ENCODE results near the gene GFRA1. TPM values are rescaled to one million over a fixed set of nuclear protein-coding genes. Genes with fewer than 3 reads are reported as not detected.

GFRA1 gene
- total RNA-seq, 1 donor from 2014 or later: 14.0 TPM

- no peak overlapping the region for H2AFZ ChIP-seq (replicated peaks)
- H3K4me1 ChIP-seq: no peaks in the 10 kb centered on the region
- no peak overlapping the region for H3K4me2 ChIP-seq
- no peak overlapping the region for H3K9ac ChIP-seq
- no peaks in the 10 kb centered on the region for H3F3A ChIP-seq (ENCODE audit: low read depth)
- no peaks in the 10 kb centered on the region for H3K79me2 ChIP-seq (ENCODE audit: low read depth)
- no peak for TF ChIP-seq EZH2phosphoT487 (IDR thresholded peaks at IDR 0.05)
- no peak for TF ChIP-seq EZH2 (IDR thresholded peaks at IDR 0.05)
- H3K36me3 ChIP-seq: no peaks in the 10 kb centered on the region
- H3K9me3 Mint-ChIP-seq: no peaks in the 10 kb centered on the region
- no peaks in the 10 kb centered on the region for H4K20me1 ChIP-seq (ENCODE audit: low read depth)
- no peak overlapping the region for H3K27ac Mint-ChIP-seq
- H3K9me3 ChIP-seq (ENCODE audit: low read depth): no peaks in the 10 kb centered on the region
- H3K4me1 Mint-ChIP-seq: peaks cover 7% of the 10 kb centered on the region
- H3K27me3 ChIP-seq: no peaks in the 10 kb centered on the region
- no peak overlapping the region for H3K4me3 Mint-ChIP-seq
- H3K27ac ChIP-seq: no peak overlapping the region
- H3K4me3 ChIP-seq: no peak overlapping the region
- H3K27me3 Mint-ChIP-seq (ENCODE audit: insufficient read depth, low read depth): peaks cover 4% of the 10 kb centered on the region
- no peaks in the 10 kb centered on the region for H3K36me3 Mint-ChIP-seq
- DNase-seq (ENCODE audit: low spot score): no peak
These were observed 133.1 kb downstream of the GFRA1 start for GRCh38 chr10:116139886-116140285.

- Histone ChIP-seq H3K79me2 (ENCODE audit: low read depth) (no peaks in the 10 kb centered on the region), H4K20me1 (ENCODE audit: low read depth) (no peaks in the 10 kb centered on the region), H3K36me3 (no peaks in the 10 kb centered on the region), H2AFZ (replicated peaks) (no peak overlapping the region), H3K27ac (no peak overlapping the region), H3K9me3 (ENCODE audit: low read depth) (no peaks in the 10 kb centered on the region), H3K4me1 (no peaks in the 10 kb centered on the region), H3K9ac (no peak overlapping the region), H3K4me3 (no peak overlapping the region), H3K27me3 (no peaks in the 10 kb centered on the region), H3F3A (ENCODE audit: low read depth) (no peaks in the 10 kb centered on the region), H3K4me2 (no peak overlapping the region)
- Mint-ChIP-seq H3K27ac (no peak overlapping the region), H3K36me3 (no peaks in the 10 kb centered on the region), H3K4me1 (peaks cover 5% of the 10 kb centered on the region), H3K4me3 (no peak overlapping the region), H3K27me3 (ENCODE audit: insufficient read depth, low read depth) (peaks cover 4% of the 10 kb centered on the region), H3K9me3 (no peaks in the 10 kb centered on the region)
- DNase-seq (ENCODE audit: low spot score): no peak
- TF ChIP-seq EZH2 (IDR thresholded peaks at IDR 0.05): no peak
- TF ChIP-seq EZH2phosphoT487 (IDR thresholded peaks at IDR 0.05): no peak
- no peak for TF ChIP-seq CTCF (IDR thresholded peaks at IDR 0.05)
These were observed 134.1 kb downstream of the GFRA1 start for GRCh38 chr10:116138897-116139296.

- no peak overlapping the region for H3K4me3 ChIP-seq
- no peaks in the 10 kb centered on the region for H3K27me3 ChIP-seq
- H3K9me3 Mint-ChIP-seq: no peaks in the 10 kb centered on the region
- no peak overlapping the region for H3K9ac ChIP-seq
- H2AFZ ChIP-seq (replicated peaks): no peak overlapping the region
- no peak overlapping the region for H3K4me3 Mint-ChIP-seq
- no peaks in the 10 kb centered on the region for H3K36me3 Mint-ChIP-seq
- H3K79me2 ChIP-seq (ENCODE audit: low read depth): no peaks in the 10 kb centered on the region
- H3K4me1 ChIP-seq: no peaks in the 10 kb centered on the region
- H3K27ac Mint-ChIP-seq: no peak overlapping the region
- H3K27ac ChIP-seq: no peak overlapping the region
- H3K27me3 Mint-ChIP-seq (ENCODE audit: insufficient read depth, low read depth): peaks cover 6% of the 10 kb centered on the region
- peaks cover 4% of the 10 kb centered on the region for H3K4me1 Mint-ChIP-seq
- H3K9me3 ChIP-seq (ENCODE audit: low read depth): no peaks in the 10 kb centered on the region
- TF ChIP-seq CTCF (IDR thresholded peaks at IDR 0.05): no peak
- TF ChIP-seq EZH2 (IDR thresholded peaks at IDR 0.05): no peak
- no peak for TF ChIP-seq EZH2phosphoT487 (IDR thresholded peaks at IDR 0.05)
- no peaks in the 10 kb centered on the region for H3F3A ChIP-seq (ENCODE audit: low read depth)
- DNase-seq (ENCODE audit: low spot score): no peak
- no peaks in the 10 kb centered on the region for H4K20me1 ChIP-seq (ENCODE audit: low read depth)
- no peak overlapping the region for H3K4me2 ChIP-seq
- H3K36me3 ChIP-seq: no peaks in the 10 kb centered on the region
These were observed 136.7 kb downstream of the GFRA1 start for GRCh38 chr10:116136261-116136660.

DNA sequence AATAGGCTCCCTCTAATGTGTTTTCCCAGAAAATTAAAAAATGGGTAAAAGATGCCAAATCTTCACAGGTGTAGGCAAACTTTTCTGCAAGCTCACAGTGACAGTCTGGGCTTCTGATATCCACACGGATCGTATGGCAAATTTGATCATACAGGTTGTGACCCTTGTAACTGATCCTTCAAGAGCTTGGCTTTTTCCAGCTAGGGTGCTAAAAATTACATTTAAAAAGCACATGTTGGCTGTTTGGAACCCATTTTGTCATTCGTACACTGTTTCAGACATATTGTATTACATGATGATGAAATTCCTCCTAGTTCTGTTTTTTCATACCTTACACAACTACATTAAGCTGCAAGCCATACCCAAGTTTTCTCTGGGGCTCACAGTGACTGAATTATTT, 138.7 kb downstream of the GFRA1 start:
- Histone ChIP-seq H3K4me3 (no peak overlapping the region), H3K9ac (no peak overlapping the region), H3K4me1 (no peaks in the 10 kb centered on the region), H3K27ac (no peak overlapping the region), H3K4me2 (no peak overlapping the region), H3K79me2 (ENCODE audit: low read depth) (no peaks in the 10 kb centered on the region), H3K9me3 (ENCODE audit: low read depth) (no peaks in the 10 kb centered on the region), H3F3A (ENCODE audit: low read depth) (no peaks in the 10 kb centered on the region), H3K36me3 (no peaks in the 10 kb centered on the region), H3K27me3 (no peaks in the 10 kb centered on the region), H4K20me1 (ENCODE audit: low read depth) (no peaks in the 10 kb centered on the region), H2AFZ (replicated peaks) (no peak overlapping the region)
- no peaks in the 10 kb centered on the region for H3K36me3 Mint-ChIP-seq
- no peak overlapping the region for H3K4me3 Mint-ChIP-seq
- H3K4me1 Mint-ChIP-seq: peaks cover 4% of the 10 kb centered on the region
- TF ChIP-seq EZH2phosphoT487 (IDR thresholded peaks at IDR 0.05) (no peak), CTCF (IDR thresholded peaks at IDR 0.05) (no peak), EZH2 (IDR thresholded peaks at IDR 0.05) (no peak)
- no peak overlapping the region for H3K27ac Mint-ChIP-seq
- peaks cover 2% of the 10 kb centered on the region for H3K27me3 Mint-ChIP-seq (ENCODE audit: insufficient read depth, low read depth)
- DNase-seq (ENCODE audit: low spot score): no peak
- H3K9me3 Mint-ChIP-seq: peaks cover 4% of the 10 kb centered on the region
